Activated CD4-positive, alpha-beta memory T cell treated with anti-CD3 and anti-CD28 coated beads for 36 hours (primary cell): ENCODE results near the gene WRNIP1. TPM values are rescaled to one million over a fixed set of nuclear protein-coding genes. Genes with fewer than 3 reads are reported as not detected.

Source experiments
- CTCF ChIA-PET: fragments of 350-600 bp; sonication (Branson Sonifier 250); formaldehyde crosslinking; loops from one replicate; lab custom pipeline; 2021; ENCODE audit warnings: antibody characterized with exemption, inconsistent platforms; lab: Charles Lee
- POLR2A ChIA-PET: fragments of 350-600 bp; sonication (Branson Sonifier 250); formaldehyde crosslinking; loops from one replicate; lab custom pipeline; 2021; ENCODE audit warnings: antibody characterized with exemption; lab: Charles Lee
- DNase-seq: peaks from one replicate; pipeline ENCODE4 v3.0.0-alpha.2; 2020
- H3K27ac Mint-ChIP-seq: one replicate; pipeline ENCODE4 v1.8.0; 2021; ENCODE audit warnings: mixed read lengths
- H3K27me3 Mint-ChIP-seq: one replicate; pipeline ENCODE4 v1.8.0; 2021; ENCODE audit warnings: mixed read lengths
- H3K36me3 Mint-ChIP-seq: one replicate; pipeline ENCODE4 v1.8.0; 2021; ENCODE audit warnings: mixed read lengths
- H3K4me1 Mint-ChIP-seq: one replicate; pipeline ENCODE4 v1.8.0; 2021; ENCODE audit warnings: low read depth, mixed read lengths
- H3K4me3 Mint-ChIP-seq: one replicate; pipeline ENCODE4 v1.8.0; 2021; ENCODE audit warnings: mild to moderate bottlenecking, mixed read lengths
- H3K9me3 Mint-ChIP-seq: one replicate; pipeline ENCODE4 v1.8.0; 2021; ENCODE audit warnings: mixed read lengths
- intact Hi-C: fragments of 100-400 bp; cut with micrococcal nuclease; formaldehyde crosslinking; loops from one replicate; pipeline ENCODE4 v1.15.1; 2023
- total RNA-seq, 2 experiments: library from RNA; stranded (reverse); gene quantifications; one replicate each; pipeline ENCODE4 v1.2.3, GENCODE V29; 2021

Gene WRNIP1
- total RNA-seq, 2 experiments from 2014 or later, result 32.7 to 32.8 TPM

DNA sequence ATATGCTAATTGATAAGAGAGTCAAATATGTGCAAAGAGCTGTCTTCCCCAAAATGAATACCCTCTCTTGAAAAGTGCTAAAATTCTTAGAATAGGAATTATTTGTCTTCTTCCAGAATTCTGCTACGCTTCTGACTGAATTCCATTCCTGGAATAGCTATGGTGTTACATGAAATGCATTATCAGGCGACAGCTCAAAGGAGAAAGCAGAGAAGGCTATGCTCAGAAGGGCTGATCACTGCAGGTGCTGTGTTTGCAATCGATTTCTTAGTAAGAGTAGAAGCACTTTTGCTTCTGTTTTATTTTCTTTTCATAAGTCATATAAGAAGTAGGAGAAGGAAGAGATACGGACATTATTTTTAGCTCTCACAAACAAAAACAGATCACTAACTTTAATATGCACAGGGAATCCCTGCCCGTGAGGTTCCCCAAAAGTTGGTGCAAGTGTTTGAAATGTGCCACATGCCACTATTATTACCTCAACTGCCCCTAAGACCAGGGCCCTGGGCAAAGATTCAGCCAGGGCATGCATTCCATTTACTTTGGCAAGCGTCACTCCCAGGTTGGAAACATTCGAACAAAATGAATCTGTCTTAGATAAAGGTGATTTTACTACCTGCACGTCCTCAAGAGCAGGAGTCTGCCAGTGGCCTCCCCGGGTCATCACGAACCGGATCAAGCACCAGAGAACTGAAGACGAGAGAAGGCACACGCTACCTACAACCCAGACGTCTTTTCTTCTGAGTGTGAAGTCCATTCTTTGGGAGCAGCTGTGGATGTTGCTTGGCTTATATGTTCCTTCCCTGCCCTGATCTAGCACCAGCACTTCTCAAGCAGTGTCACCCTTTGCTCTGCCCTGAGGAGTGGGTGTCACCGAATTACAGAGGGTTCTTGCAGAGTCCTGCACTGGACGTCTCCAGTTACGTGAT lies 21.6 kb upstream of the WRNIP1 start:
- Mint-ChIP-seq H3K4me1 (peaks cover under 1% of the 10 kb centered on the region), H3K27ac (no peak overlapping the region), H3K36me3 (no peaks in the 10 kb centered on the region), H3K9me3 (no peaks in the 10 kb centered on the region), H3K4me3 (no peak overlapping the region), H3K27me3 (peaks cover 3% of the 10 kb centered on the region)
- intact Hi-C loops, result no loop called here
- POLR2A ChIA-PET, result no interaction called here
- CTCF ChIA-PET, result interaction anchor here (0.6 to 1.0 kb wide), 2 partner anchors 25 to 1142 kb away, joined by 3 read pairs; no protein-coding TSS in a partner anchor
- DNase-seq, result no peak

DNA sequence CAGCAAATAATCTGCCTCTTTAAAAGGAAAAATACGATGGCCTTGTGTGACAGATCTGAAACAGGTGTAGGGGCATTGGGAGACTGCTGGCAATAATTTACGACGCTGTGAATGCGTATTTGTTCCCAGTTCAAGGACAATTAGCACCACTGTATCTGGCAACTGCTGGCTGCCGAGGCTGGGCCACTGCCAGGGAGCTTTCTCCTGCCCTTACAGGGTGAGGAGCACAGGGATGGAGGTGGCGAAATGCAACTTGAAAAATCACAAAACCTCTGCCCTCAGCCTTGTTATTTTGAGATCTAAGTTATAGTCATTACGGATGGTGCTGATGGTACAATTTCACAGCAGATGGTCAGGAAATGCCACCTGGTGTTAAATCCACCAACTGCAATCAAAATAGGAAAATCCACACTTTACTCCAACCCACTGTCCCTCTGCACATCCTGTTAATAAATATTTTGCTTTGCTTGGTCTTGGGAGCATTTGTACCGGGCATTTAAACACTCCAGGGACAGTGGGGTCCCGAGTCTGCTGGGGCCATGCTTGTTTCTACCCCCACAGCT lies 20.9 kb upstream of the WRNIP1 start:
- intact Hi-C loops, result no loop called here
- peaks cover 3% of the 10 kb centered on the region for H3K27me3 Mint-ChIP-seq
- CTCF ChIA-PET, result no interaction called here
- no peak overlapping the region for H3K27ac Mint-ChIP-seq
- no peaks in the 10 kb centered on the region for H3K36me3 Mint-ChIP-seq
- H3K9me3 Mint-ChIP-seq, result no peaks in the 10 kb centered on the region
- no peak for DNase-seq
- no peaks in the 10 kb centered on the region for H3K4me1 Mint-ChIP-seq
- H3K4me3 Mint-ChIP-seq, result no peak overlapping the region
- POLR2A ChIA-PET, result no interaction called here

DNA sequence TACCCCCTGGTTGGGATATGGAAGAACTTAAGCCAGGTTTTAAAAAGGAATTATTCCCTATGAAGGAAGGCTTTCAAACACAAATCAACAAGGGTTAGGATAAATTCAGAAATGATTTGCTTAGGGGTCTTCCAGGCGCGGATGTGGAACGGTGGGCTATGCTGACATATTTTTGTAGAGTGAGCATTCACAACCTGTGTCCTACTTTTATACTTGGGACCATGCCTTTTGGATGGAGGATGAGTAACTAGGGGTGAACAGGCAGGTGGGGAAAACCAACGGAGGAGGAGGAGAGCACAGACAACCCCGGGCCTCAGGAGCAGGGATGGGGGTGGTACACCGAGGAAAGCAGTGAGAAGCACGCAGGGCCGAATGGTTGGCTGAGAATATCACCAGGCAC lies 20.4 kb upstream of the WRNIP1 start:
- ChIA-PET CTCF (interaction anchor here (7.7 kb wide), 1 partner anchor 16 kb away, joined by 111 read pairs; no protein-coding TSS in a partner anchor), POLR2A (no interaction called here)
- no peak for DNase-seq
- H3K36me3 Mint-ChIP-seq, result no peaks in the 10 kb centered on the region
- intact Hi-C loops, result no loop called here
- no peak overlapping the region for H3K4me3 Mint-ChIP-seq
- H3K4me1 Mint-ChIP-seq, result peaks cover under 1% of the 10 kb centered on the region
- no peak overlapping the region for H3K27ac Mint-ChIP-seq
- no peaks in the 10 kb centered on the region for H3K9me3 Mint-ChIP-seq
- peaks cover 3% of the 10 kb centered on the region for H3K27me3 Mint-ChIP-seq

DNA sequence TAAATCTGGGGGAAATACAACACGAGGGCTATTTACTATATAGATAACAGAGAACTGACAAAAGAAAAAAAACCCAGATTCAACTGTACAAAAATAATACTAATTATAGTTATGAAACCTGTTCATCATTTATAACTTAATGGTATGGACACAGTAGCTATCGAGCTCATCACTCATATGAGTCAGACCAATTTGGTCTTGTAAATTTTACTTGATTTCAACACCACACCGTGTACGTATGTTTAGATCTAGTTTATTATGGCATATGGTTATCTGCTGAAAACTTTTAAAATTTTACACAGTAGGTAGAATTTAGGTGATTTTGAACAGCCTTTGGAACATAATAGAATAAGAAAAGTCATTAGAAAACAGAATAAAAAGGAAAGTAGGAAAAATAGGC lies 19.9 kb upstream of the WRNIP1 start:
- DNase-seq, result no peak
- H3K4me1 Mint-ChIP-seq, result peaks cover 2% of the 10 kb centered on the region
- H3K27me3 Mint-ChIP-seq, result peaks cover 3% of the 10 kb centered on the region
- H3K36me3 Mint-ChIP-seq, result no peaks in the 10 kb centered on the region
- no peak overlapping the region for H3K4me3 Mint-ChIP-seq
- no peaks in the 10 kb centered on the region for H3K9me3 Mint-ChIP-seq
- ChIA-PET CTCF (interaction anchor here (7.7 kb wide), 1 partner anchor 15 kb away, joined by 111 read pairs; no protein-coding TSS in a partner anchor), POLR2A (no interaction called here)
- intact Hi-C loops, result no loop called here
- no peak overlapping the region for H3K27ac Mint-ChIP-seq

DNA sequence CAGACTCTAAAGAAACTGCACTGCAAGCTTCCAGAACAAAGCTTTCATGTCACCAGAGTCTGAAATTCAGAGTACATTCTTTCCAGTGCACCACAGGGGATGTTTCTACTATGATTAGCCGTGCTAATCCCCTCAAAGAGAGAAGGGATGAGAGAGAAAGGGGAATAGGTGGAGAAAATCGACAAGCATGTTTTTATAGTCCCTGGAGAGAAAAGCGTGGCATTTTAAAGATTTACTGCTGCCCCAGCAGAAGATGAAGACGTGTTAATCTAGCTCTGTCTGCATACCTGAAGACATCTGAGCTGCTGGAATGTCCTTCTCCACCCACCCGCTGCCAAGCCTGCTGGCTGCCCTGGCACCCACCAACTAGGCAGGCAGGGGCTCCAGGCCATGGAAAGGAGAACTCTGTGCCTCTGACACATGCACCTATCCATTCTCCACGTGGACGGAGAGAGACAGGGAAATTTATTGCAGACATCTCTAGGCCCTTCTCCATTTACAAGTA lies 18.6 kb upstream of the WRNIP1 start:
- Mint-ChIP-seq H3K4me1 (peaks cover 2% of the 10 kb centered on the region), H3K27ac (no peak overlapping the region), H3K36me3 (no peaks in the 10 kb centered on the region), H3K4me3 (no peak overlapping the region), H3K9me3 (no peaks in the 10 kb centered on the region), H3K27me3 (peaks cover 8% of the 10 kb centered on the region)
- ChIA-PET POLR2A (interaction anchor here (0.9 kb wide), 1 partner anchor 24 kb away, joined by 3 read pairs; no protein-coding TSS in a partner anchor), CTCF (interaction anchor here (0.6 to 7.7 kb wide), 3 partner anchors 8 to 19 kb away, joined by 3 to 111 read pairs (median 6); no protein-coding TSS in a partner anchor)
- intact Hi-C loops, result no loop called here
- DNase-seq, result no peak

DNA sequence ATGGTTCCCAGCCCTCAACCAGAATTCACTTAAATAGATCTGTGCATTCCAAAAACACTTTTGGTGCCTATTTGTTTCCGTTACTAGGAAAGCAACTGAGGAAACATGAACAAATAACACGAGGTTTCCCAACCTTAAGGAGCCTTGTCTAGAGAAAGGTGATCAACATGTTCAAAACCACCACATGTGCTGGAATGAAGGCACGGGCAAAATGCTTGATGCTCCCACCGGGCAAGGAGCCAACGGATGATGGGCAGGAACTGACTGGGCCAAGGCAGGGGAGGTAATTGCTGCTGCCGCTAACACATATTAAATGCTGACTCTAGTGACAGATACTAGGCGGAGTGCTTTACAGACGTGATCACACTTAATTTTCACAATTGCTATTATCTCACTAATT lies 17.0 kb upstream of the WRNIP1 start:
- Mint-ChIP-seq H3K27ac (no peak overlapping the region), H3K4me1 (peaks cover 2% of the 10 kb centered on the region), H3K36me3 (no peaks in the 10 kb centered on the region), H3K9me3 (no peaks in the 10 kb centered on the region), H3K27me3 (peaks cover 8% of the 10 kb centered on the region), H3K4me3 (no peak overlapping the region)
- no peak for DNase-seq
- CTCF ChIA-PET, result interaction anchor here (0.6 to 7.7 kb wide), 5 partner anchors 10 to 1152 kb away, joined by 3 to 111 read pairs (median 25); no protein-coding TSS in a partner anchor
- POLR2A ChIA-PET, result no interaction called here
- intact Hi-C loops, result no loop called here

DNA sequence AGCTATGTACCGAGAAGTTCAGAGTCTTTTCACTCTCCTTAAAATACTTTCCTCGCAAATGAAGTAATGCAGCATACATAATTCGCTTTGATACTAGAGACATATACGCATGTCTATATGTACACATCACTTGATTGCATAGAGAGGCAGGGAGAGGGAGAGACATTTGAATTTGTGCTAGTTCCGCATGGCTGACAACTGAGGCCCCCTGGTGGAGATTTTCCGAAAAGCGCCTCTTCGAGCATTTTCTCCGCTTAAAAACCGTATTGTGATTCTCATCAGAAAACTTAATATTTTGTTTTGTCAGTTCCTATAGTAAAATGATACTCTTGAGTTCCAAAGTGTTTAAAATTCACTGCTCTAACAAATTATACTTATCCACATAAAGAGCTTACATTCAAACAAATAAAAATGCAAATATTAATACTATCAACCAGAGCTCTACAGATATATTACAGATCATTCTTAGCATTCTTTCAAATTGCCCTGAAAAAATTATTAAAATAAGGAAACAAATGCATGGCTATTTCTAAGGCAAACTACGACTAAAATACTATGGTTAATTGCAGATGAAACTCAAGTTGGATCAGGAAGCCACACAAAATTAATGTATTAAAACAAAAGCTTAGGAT lies 15.1 kb upstream of the WRNIP1 start:
- H3K27me3 Mint-ChIP-seq, result peaks cover 12% of the 10 kb centered on the region
- no peak overlapping the region for H3K27ac Mint-ChIP-seq

DNA sequence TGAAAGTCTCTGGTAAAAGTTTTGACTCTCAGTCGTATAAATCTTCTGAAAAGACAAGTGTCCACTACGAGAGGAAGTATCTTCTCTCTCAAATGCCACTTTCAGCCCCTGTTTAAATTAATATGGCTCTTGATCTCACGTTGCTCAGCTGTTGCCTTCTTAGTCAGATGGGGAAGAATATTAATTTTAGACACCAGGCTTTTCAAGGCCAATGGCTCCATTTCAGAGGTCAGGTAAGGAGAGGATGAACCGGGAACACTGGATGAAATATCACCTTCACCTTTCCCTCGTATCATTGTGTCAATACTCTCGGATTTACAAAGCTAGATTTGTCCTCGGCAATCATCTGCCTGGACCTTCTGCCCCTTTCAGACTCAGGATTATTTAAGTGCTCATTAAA lies 14.4 kb upstream of the WRNIP1 start, which contains the start of gene MYLK4:
Gene MYLK4 (minus strand): TSS at position 91 of the 400 bp plus-strand sequence. CDS start 1,628 bp downstream, outside the sequence.
- intact Hi-C loops, result loop anchor here (1.0 to 10.0 kb wide), 4 partner anchors 13 to 1154 kb away; no protein-coding TSS in a partner anchor
- Mint-ChIP-seq H3K9me3 (no peaks in the 10 kb centered on the region), H3K4me3 (no peak within 1 kb of the TSS), H3K27ac (no peak within 1 kb of the TSS), H3K36me3 (no peaks in the 10 kb centered on the region), H3K4me1 (peaks cover 2% of the 10 kb centered on the region), H3K27me3 (peaks cover 12% of the 10 kb centered on the region)
- DNase-seq, result no peak
- ChIA-PET POLR2A (interaction anchor here (1.1 kb wide), 1 partner anchor 13 kb away, joined by 3 read pairs; no protein-coding TSS in a partner anchor), CTCF (interaction anchor here (0.8 to 7.7 kb wide), 18 partner anchors 10 to 1168 kb away, joined by 3 to 111 read pairs (median 7); partner anchors contain the start of genes SERPINB1 and WRNIP1)

More for the DNA sequence above, 15.1 kb upstream of the WRNIP1 start:
- intact Hi-C loops, result loop anchor here (1.0 to 10.0 kb wide), 4 partner anchors 12 to 1153 kb away; no protein-coding TSS in a partner anchor
- peaks cover 2% of the 10 kb centered on the region for H3K4me1 Mint-ChIP-seq
- H3K9me3 Mint-ChIP-seq, result no peaks in the 10 kb centered on the region
- CTCF ChIA-PET, result interaction anchor here (0.8 to 7.7 kb wide), 24 partner anchors 10 to 1167 kb away, joined by 3 to 111 read pairs (median 5); partner anchors contain the start of genes SERPINB1 and WRNIP1
- peak; percentile 80 for DNase-seq
- POLR2A ChIA-PET, result interaction anchor here (1.1 kb wide), 1 partner anchor 12 kb away, joined by 3 read pairs; no protein-coding TSS in a partner anchor
- no peak overlapping the region for H3K4me3 Mint-ChIP-seq
- no peaks in the 10 kb centered on the region for H3K36me3 Mint-ChIP-seq

GRCh38 chr6:2751871-2752270 lies 13.3 kb upstream of the WRNIP1 start:
- H3K4me1 Mint-ChIP-seq, result peaks cover 2% of the 10 kb centered on the region
- H3K4me3 Mint-ChIP-seq, result no peak overlapping the region
- no peaks in the 10 kb centered on the region for H3K36me3 Mint-ChIP-seq
- peaks cover 15% of the 10 kb centered on the region for H3K27me3 Mint-ChIP-seq
- H3K9me3 Mint-ChIP-seq, result no peaks in the 10 kb centered on the region
- intact Hi-C loops, result loop anchor here (5.0 to 10.0 kb wide), 3 partner anchors 60 to 1155 kb away; no protein-coding TSS in a partner anchor
- POLR2A ChIA-PET, result no interaction called here
- no peak for DNase-seq
- H3K27ac Mint-ChIP-seq, result no peak overlapping the region
- CTCF ChIA-PET, result interaction anchor here (0.7 to 7.7 kb wide), 5 partner anchors 9 to 1795 kb away, joined by 3 to 111 read pairs (median 38); no protein-coding TSS in a partner anchor

GRCh38 chr6:2752477-2753109 lies 12.6 kb upstream of the WRNIP1 start:
- ChIA-PET CTCF (interaction anchor here (1.0 to 7.7 kb wide), 3 partner anchors 8 to 14 kb away, joined by 4 to 111 read pairs (median 105); no protein-coding TSS in a partner anchor), POLR2A (no interaction called here)
- no peak overlapping the region for H3K27ac Mint-ChIP-seq
- no peak for DNase-seq
- intact Hi-C loops, result loop anchor here (5.0 to 10.0 kb wide), 3 partner anchors 60 to 1155 kb away; no protein-coding TSS in a partner anchor
- no peak overlapping the region for H3K4me3 Mint-ChIP-seq
- peaks cover 2% of the 10 kb centered on the region for H3K4me1 Mint-ChIP-seq
- peaks cover 17% of the 10 kb centered on the region for H3K27me3 Mint-ChIP-seq
- no peaks in the 10 kb centered on the region for H3K9me3 Mint-ChIP-seq
- H3K36me3 Mint-ChIP-seq, result no peaks in the 10 kb centered on the region
